Measurements from ENCODE around the gene TSGA10IP. TPM values are rescaled to one million over a fixed set of nuclear protein-coding genes. Genes with fewer than 3 reads are reported as not detected.

TSGA10IP gene
- total and polyA plus RNA-seq, 2 donors (not counting 1 experiment from before 2014, with no cell fraction given), result not detected

- TF ChIP-seq CTCF (IDR thresholded peaks at IDR 0.05), result no peak
- intact Hi-C loops (cut with micrococcal nuclease), result no loop called here
- CTCF ChIA-PET, result interaction anchor here (1.6 to 7.0 kb wide), 3 partner anchors 8 to 112 kb away, joined by 3 to 44 read pairs (median 9); partner anchors contain the start of gene FIBP
- H3K9me3 Mint-ChIP-seq (ENCODE audit: insufficient read depth), result no peaks in the 10 kb centered on the region
- 90% methylated on average over 13 of the region's 14 CpGs for WGBS (ENCODE audit: insufficient coverage)
- Histone ChIP-seq H4K20me1 (ENCODE audit: control insufficient read depth, insufficient read depth, low read length, poor library complexity, severe bottlenecking) (peaks cover 14% of the 10 kb centered on the region), H3K79me2 (ENCODE audit: control insufficient read depth, insufficient read depth, low read length) (peaks cover 17% of the 10 kb centered on the region), H3K4me1 (ENCODE audit: control insufficient read depth in 2 of 2, insufficient read depth in 2 of 2, low read length in 2 of 2) (peaks cover 50 to 51% of the 10 kb centered on the region in 2 donors), H3K4me3 (ENCODE audit: control extremely low read depth in 1 of 5, extremely low read depth in 1 of 5, insufficient read depth in 1 of 5, low read depth in 2 of 5, low read length in 4 of 5) (no peak overlapping the region), H3K4me2 (replicated peaks; ENCODE audit: low read depth, low read length, poor library complexity, severe bottlenecking) (no peak overlapping the region), H3K27me3 (replicated peaks in 1 of 4; ENCODE audit: control extremely low read depth in 1 of 4, control insufficient read depth in 3 of 4, insufficient read depth in 4 of 4, low read length in 3 of 4) (peaks cover 0 to 21% (median 8%) of the 10 kb centered on the region in 4 experiments), H3K9ac (ENCODE audit: low read length) (no peak overlapping the region), H2AFZ (ENCODE audit: insufficient read depth, low read depth, low read length, poor library complexity, severe bottlenecking) (no peak overlapping the region), H3K9me3 (ENCODE audit: control extremely low read depth in 1 of 3, control insufficient read depth in 2 of 3, insufficient read depth in 1 of 3, low read length in 2 of 3) (peaks cover 0 to 10% (median 0%) of the 10 kb centered on the region in 3 donors), H3K36me3 (replicated peaks in 1 of 2; ENCODE audit: control extremely low read depth in 1 of 2, control insufficient read depth in 1 of 2, extremely low read depth in 1 of 2, insufficient read depth in 2 of 2, low read length in 1 of 2) (no peaks in the 10 kb centered on the region), H3K27ac (ENCODE audit: low read length in 2 of 2) (no peak overlapping the region)
- ATAC-seq (ENCODE audit: low read depth) (no peak), DNase-seq (no peak)
- POLR2A ChIA-PET, result interaction anchor here (0.5 kb wide), 1 partner anchor 739 kb away, joined by 4 read pairs; no protein-coding TSS in a partner anchor
- peaks cover 37% of the 10 kb centered on the region for H3K4me1 Mint-ChIP-seq
- H3K4me3 Mint-ChIP-seq, result no peak overlapping the region
- H3K27me3 Mint-ChIP-seq, result peaks cover 8% of the 10 kb centered on the region
- H3K27ac Mint-ChIP-seq, result no peak overlapping the region
These were observed 49.0 kb upstream of the TSGA10IP start for GRCh38 chr11:65896034-65896999.

GRCh38 chr11:65897020-65897471, 48.2 kb upstream of the TSGA10IP start:
- TF ChIP-seq EZH2 (IDR thresholded peaks at IDR 0.05; ENCODE audit: borderline replicate concordance, insufficient read depth, low read depth, low read length, poor library complexity, severe bottlenecking), result no peak
- TF ChIP-seq CTCF (IDR thresholded peaks at IDR 0.05), result no peak
- Histone ChIP-seq H3K27me3 (replicated peaks in 1 of 4; ENCODE audit: control extremely low read depth in 1 of 4, control insufficient read depth in 3 of 4, insufficient read depth in 4 of 4, low read length in 3 of 4) (peaks cover 0 to 28% (median 10%) of the 10 kb centered on the region in 4 experiments), H3K9me3 (ENCODE audit: control extremely low read depth in 1 of 3, control insufficient read depth in 2 of 3, insufficient read depth in 1 of 3, low read length in 2 of 3) (peaks cover 0 to 10% (median 0%) of the 10 kb centered on the region in 3 donors), H3K4me1 (ENCODE audit: control insufficient read depth in 2 of 2, insufficient read depth in 2 of 2, low read length in 2 of 2) (peaks cover 43 to 44% of the 10 kb centered on the region in 2 donors), H2AFZ (ENCODE audit: insufficient read depth, low read depth, low read length, poor library complexity, severe bottlenecking) (no peak overlapping the region), H3K79me2 (ENCODE audit: control insufficient read depth, insufficient read depth, low read length) (peaks cover 11% of the 10 kb centered on the region), H3K4me2 (replicated peaks; ENCODE audit: low read depth, low read length, poor library complexity, severe bottlenecking) (no peak overlapping the region), H3K4me3 (ENCODE audit: control extremely low read depth in 1 of 5, extremely low read depth in 1 of 5, insufficient read depth in 1 of 5, low read depth in 2 of 5, low read length in 4 of 5) (no peak overlapping the region), H4K20me1 (ENCODE audit: control insufficient read depth, insufficient read depth, low read length, poor library complexity, severe bottlenecking) (peaks cover 7% of the 10 kb centered on the region), H3K27ac (ENCODE audit: low read length in 2 of 2) (no peak overlapping the region), H3K36me3 (replicated peaks in 1 of 2; ENCODE audit: control extremely low read depth in 1 of 2, control insufficient read depth in 1 of 2, extremely low read depth in 1 of 2, insufficient read depth in 2 of 2, low read length in 1 of 2) (no peaks in the 10 kb centered on the region), H3K9ac (ENCODE audit: low read length) (no peak overlapping the region)
- intact Hi-C loops (cut with micrococcal nuclease), result no loop called here
- 75% methylated on average over 4 of the region's 4 CpGs for WGBS (ENCODE audit: insufficient coverage)
- H3K9me3 Mint-ChIP-seq (ENCODE audit: insufficient read depth), result no peaks in the 10 kb centered on the region
- ATAC-seq (ENCODE audit: low read depth) (no peak), DNase-seq (no peak)
- CTCF ChIA-PET, result interaction anchor here (2.7 to 7.0 kb wide), 2 partner anchors 9 to 12 kb away, joined by 9 to 44 read pairs; partner anchors contain the start of gene FIBP
- H3K27ac Mint-ChIP-seq, result no peak overlapping the region
- POLR2A ChIA-PET, result interaction anchor here (0.5 to 0.7 kb wide), 2 partner anchors 22 to 738 kb away, joined by 3 to 4 read pairs; partner anchors contain the start of gene C11orf68
- no peak overlapping the region for H3K4me3 Mint-ChIP-seq
- H3K27me3 Mint-ChIP-seq, result peaks cover 8% of the 10 kb centered on the region
- H3K4me1 Mint-ChIP-seq, result peaks cover 34% of the 10 kb centered on the region

All from B cell (primary cell).